ENCODE data around the gene DGKI. TPM values are rescaled to one million over a fixed set of nuclear protein-coding genes. Genes with fewer than 3 reads are reported as not detected.

Gene DGKI
- total and polyA plus RNA-seq, 9 of the 15 experiments (the other 6 are each of a cell fraction or from before 2014, with no cell fraction given): 0.11 to 0.54 (median 0.15) TPM; not detected in 5

DNA sequence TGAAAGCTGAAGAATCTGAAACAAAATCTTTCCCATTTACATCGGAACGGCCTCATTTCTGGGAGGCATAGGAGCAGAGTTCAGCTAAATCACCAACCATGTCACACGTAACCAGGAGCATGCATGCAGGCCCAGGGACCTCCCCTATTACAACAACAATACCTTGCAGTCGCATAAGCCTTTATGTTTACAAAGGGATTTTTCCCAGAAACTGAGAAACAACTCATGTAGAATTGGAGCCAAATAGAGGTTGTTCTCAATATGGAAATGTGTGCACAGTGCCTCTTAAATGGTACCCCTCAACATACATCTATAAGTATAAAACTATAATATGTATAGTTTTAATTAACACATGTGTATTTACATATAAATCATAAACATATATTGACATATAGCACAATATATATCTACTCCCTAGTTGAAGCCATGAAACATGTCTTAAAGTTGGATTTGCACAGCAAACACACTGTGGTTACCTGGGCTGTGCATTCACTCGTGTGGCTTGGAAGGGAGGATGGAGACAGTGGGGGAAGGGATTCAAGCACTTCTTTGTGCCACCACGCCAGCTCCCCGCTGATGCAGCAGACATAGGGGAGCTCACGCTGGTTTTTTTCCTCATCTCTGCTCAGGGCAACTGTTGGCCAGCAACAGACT lies 35.0 kb upstream of the DGKI start (continued):
- no peak for TF ChIP-seq ZNF511 (CRISPR knock-in tag; IDR thresholded peaks at IDR 0.05)
- TF ChIP-seq, protein P1, sequence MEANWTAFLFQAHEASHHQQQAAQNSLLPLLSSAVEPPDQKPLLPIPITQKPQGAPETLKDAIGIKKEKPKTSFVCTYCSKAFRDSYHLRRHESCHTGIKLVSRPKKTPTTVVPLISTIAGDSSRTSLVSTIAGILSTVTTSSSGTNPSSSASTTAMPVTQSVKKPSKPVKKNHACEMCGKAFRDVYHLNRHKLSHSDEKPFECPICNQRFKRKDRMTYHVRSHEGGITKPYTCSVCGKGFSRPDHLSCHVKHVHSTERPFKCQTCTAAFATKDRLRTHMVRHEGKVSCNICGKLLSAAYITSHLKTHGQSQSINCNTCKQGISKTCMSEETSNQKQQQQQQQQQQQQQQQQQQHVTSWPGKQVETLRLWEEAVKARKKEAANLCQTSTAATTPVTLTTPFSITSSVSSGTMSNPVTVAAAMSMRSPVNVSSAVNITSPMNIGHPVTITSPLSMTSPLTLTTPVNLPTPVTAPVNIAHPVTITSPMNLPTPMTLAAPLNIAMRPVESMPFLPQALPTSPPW (CRISPR knock-in tag; IDR thresholded peaks at IDR 0.05): peak; percentile 13; the same call in 1 of the 2 replicates
- TF ChIP-seq, protein P2, sequence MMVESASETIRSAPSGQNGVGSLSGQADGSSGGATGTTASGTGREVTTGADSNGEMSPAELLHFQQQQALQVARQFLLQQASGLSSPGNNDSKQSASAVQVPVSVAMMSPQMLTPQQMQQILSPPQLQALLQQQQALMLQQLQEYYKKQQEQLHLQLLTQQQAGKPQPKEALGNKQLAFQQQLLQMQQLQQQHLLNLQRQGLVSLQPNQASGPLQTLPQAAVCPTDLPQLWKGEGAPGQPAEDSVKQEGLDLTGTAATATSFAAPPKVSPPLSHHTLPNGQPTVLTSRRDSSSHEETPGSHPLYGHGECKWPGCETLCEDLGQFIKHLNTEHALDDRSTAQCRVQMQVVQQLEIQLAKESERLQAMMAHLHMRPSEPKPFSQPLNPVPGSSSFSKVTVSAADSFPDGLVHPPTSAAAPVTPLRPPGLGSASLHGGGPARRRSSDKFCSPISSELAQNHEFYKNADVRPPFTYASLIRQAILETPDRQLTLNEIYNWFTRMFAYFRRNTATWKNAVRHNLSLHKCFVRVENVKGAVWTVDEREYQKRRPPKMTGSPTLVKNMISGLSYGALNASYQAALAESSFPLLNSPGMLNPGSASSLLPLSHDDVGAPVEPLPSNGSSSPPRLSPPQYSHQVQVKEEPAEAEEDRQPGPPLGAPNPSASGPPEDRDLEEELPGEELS (CRISPR knock-in tag; IDR thresholded peaks at IDR 0.05; ENCODE audit: borderline replicate concordance): 0 out of 2 replicates have a peak, but pooled peaks have one; percentile 4
- TF ChIP-seq SAFB (IDR thresholded peaks at IDR 0.05; ENCODE audit: borderline replicate concordance, low read depth, low read length): no peak
- peak; percentile 31; the same call in 1 of the 2 replicates for TF ChIP-seq EP400 (IDR thresholded peaks at IDR 0.05)
